Heart left ventricle (tissue), 13 donors: ENCODE measurements around the gene OSCAR.
"Not testable (repeated sequence)": the region's sequence is repeated elsewhere in the genome, so short reads cannot be mapped to it uniquely, and the experiment has no call there.

Source experiments
- CTCF ChIP-seq, 12 donors: fragments of 200-600 bp; sonication (generic) in 4 of 12; IDR thresholded peaks; one replicate each; pipeline versions ENCODE4 v1.5.0 to v1.8.0; 2018 to 2022; ENCODE audit warnings: antibody characterized with exemption in 12 of 12, mild to moderate bottlenecking in 5 of 12
- POLR2A ChIP-seq, 2 donors: fragments of 450-650 bp; IDR thresholded peaks; one replicate each; pipeline ENCODE4 v1.6.1; 2017; ENCODE audit warnings: antibody characterized with exemption in 2 of 2, mild to moderate bottlenecking in 2 of 2, moderate library complexity in 2 of 2
- donor health status: ischemic (EF 13 %, LVEDD 7.1; RV severe dilation, severe dysfunction).
- donor health status: DM: no; HTN: yes; CAD: no.
- donor health status: DM: no; HTN: no; CAD: no.
- donor health status: ischemic (EF 25% LVEDD 6.9; RV normal size, moderate dysfunction).
- donor health status: ischemic (EF 25% LVEDD 5.7; RV mildly dilated, moderate dysfunction).
- donor health status: ischemic (EF 35%, LVEDD 5.7; RV mildly dilated, moderate dysfunction).
- donor health status: nonischemic (EF 11% LVEDD 7.7; RV severe dilation, severe dysfunction).
- donor health status: DM: yes; HTN: yes; CAD: no.
- donor health status: PGD.
- donor health status: ischemic (EF 29% LVEDD 5.4; RV normal size, mild dysfunction).
- donor health status: nonischemic (EF 23%, LVEDD 6.1; RV moderate dilation, normal function).

GRCh38 chr19:54095859-54096616 lies 4.6 kb downstream of the OSCAR start:
- TF ChIP-seq CTCF, POLR2A (IDR thresholded peaks at IDR 0.05): not testable (repeated sequence)
